Stomach (tissue), 4 donors: ENCODE results near the gene VMP1.

Experiments used
- POLR2A ChIP-seq, 4 donors: fragments of 450-650 bp; IDR thresholded peaks; one replicate each; pipeline ENCODE4 v1.6.1; 2016; ENCODE audit warnings: antibody characterized with exemption in 4 of 4, control low read depth in 2 of 4, mild to moderate bottlenecking in 1 of 4, moderate library complexity in 1 of 4
- POLR2AphosphoS5 ChIP-seq, 3 donors: sonication (generic); formaldehyde crosslinking; IDR thresholded peaks; one replicate each; pipeline ENCODE4 v1.6.1; 2016; ENCODE audit warnings: antibody characterized with exemption in 3 of 3
- TF ChIP-seq, protein P1 (sequence below), 7 experiments: fragments of 450-650 bp in 4 of 7; fragments of 200-600 bp in 3 of 7; sonication (generic) in 3 of 7; IDR thresholded peaks; one replicate each; pipeline ENCODE4 v1.5.1; 2016 to 2019; ENCODE audit warnings: antibody characterized with exemption in 7 of 7, control low read depth in 2 of 7, mild to moderate bottlenecking in 1 of 7

GRCh38 chr17:59796138-59796537 is 88.7 kb downstream of the VMP1 start:
- TF ChIP-seq, protein P1, sequence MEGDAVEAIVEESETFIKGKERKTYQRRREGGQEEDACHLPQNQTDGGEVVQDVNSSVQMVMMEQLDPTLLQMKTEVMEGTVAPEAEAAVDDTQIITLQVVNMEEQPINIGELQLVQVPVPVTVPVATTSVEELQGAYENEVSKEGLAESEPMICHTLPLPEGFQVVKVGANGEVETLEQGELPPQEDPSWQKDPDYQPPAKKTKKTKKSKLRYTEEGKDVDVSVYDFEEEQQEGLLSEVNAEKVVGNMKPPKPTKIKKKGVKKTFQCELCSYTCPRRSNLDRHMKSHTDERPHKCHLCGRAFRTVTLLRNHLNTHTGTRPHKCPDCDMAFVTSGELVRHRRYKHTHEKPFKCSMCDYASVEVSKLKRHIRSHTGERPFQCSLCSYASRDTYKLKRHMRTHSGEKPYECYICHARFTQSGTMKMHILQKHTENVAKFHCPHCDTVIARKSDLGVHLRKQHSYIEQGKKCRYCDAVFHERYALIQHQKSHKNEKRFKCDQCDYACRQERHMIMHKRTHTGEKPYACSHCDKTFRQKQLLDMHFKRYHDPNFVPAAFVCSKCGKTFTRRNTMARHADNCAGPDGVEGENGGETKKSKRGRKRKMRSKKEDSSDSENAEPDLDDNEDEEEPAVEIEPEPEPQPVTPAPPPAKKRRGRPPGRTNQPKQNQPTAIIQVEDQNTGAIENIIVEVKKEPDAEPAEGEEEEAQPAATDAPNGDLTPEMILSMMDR (IDR thresholded peaks at IDR 0.05), result no peak
- TF ChIP-seq POLR2A (IDR thresholded peaks at IDR 0.05), result no peak
- no peak for TF ChIP-seq POLR2AphosphoS5 (IDR thresholded peaks at IDR 0.05)
